GM19372 (cell line): Measurements from ENCODE around the gene PPP4R4.
"Not testable (repeated sequence)": the region's sequence is repeated elsewhere in the genome, so short reads cannot be mapped to it uniquely, and the experiment has no call there.

Experiments used
- ATAC-seq: cut with Tn5 transposase; IDR thresholded peaks from one replicate; pipeline ENCODE4 v1.9.1; 2021; ENCODE audit warnings: mild to moderate bottlenecking, low read depth, moderate library complexity; ENCODE audit not compliant: unreplicated experiment

Gene PPP4R4

DNA sequence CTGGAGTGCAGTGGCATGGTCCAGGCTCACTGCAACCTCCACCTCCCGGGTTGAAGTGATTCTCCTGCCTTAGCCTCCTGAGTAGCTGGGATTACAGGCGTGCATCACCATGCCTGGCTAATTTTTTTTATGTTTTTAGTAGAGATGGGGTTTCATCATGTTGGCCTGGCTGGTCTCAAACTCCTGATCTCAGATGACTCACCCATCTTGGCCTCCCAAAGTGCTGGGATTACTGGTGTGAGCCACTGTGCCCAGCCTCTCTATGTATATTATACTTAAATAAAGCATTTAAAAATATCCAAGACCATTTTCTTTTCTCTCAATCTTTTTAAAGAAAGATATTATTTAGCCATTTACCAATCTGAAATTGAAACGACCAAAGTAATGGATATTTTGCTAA lies 90.1 kb downstream of the PPP4R4 start:
- not testable (repeated sequence) for ATAC-seq

DNA sequence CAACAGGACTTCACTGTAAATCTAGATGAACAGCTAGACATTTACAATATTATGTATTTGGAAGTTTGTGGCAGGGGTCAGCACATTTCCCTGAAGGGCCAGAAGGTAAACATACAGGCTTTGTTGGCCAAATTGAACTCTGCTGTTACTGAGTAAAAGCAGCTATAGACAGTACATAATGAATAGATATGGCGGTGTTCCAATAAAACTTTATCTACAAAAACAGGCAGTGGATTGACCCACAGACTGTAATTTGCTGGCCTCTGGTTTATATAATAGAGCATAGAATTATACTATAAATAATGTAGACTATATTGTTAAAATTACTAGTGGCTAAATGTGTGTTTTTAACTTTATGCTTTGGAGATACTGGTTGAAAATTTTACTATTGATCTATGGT lies 93.2 kb downstream of the PPP4R4 start:
- no peak for ATAC-seq

DNA sequence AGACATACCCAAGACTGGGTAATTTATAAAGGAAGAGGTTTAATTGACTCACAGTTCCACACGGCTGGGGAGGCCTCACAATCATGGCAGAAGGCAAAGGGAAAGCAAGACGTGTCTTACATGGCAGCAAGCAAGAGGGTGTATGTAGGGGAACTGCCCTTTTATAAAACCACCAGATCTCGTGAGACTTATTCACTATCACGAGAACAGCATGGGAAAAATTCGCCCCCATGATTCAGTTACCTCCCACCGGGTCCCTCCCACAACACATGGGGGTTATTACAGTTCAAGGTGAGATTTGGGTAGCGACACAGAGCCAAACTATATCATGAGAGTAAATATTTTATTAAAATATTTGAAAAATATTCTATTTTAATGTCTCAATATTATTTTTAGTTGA lies 94.5 kb downstream of the PPP4R4 start:
- ATAC-seq: not testable (repeated sequence)

DNA sequence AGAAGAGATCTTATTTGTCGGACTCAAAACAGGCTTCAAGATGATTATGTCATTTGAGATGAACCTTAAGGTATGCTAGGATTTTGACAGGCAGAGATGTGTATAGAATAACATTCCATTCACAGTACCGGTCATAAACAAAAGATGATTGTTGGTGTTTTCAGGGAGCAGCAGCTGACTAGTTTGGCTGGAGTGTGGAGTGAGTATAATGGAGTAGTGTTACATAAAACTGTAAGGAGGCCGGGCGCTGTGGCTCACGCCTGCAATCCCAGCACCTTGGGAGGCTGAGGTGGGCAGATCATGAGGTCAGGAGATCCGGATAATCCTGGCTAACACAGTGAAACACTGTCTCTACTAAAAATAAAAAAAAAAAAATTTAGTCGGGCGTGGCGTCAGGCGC lies 95.0 kb downstream of the PPP4R4 start:
- no peak for ATAC-seq

DNA sequence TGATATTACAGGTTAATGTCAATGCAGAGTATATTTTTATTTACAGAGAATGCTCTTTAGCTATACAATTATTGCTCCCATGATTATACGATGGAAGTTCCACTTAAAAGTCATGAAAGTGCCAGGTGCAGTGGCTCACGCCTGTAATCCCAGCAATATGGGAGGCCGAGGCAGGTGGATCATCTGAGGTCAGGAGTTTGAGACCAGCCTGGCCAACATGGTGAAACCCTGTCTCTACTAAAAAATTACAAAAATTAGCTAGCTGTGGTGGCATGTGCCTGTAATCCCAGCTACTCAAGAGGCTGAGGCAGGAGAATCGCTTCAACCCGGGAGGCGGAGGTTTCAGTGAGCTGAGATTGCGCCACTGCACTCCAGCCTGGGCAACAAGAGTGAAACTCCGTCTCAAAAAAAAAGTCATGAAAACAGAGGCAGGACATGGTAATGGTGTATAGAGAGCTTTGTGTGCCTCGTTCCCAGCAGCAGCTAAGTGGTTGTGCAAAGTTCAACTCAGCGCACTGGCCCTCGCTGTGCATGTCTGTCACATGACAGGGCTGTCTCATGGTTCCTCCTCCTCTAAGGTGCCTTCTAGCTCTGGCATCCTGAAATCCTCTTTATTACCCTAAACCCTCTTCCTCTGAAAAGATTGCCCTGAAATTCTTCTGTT lies 102.9 kb downstream of the PPP4R4 start:
- ATAC-seq: not testable (repeated sequence)

DNA sequence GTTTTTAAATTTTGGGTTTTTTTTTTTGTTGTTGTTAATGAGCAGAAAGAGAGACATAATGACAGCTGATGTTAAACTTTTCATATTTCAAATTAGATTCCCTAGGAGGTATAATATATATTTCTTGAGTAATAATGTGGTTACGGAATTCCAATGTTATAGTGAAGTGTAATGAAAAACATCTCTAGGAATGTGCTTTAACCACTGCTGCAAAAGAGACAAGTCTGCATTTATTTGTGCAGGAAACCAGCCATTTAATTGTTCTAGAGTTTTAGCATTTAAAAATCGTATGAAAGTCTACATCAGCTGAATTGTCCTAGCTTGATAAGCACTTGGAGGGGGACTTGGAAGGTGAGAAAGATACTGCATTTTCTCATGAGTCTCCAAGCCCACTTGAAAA lies 104.6 kb downstream of the PPP4R4 start:
- ATAC-seq: no peak

DNA sequence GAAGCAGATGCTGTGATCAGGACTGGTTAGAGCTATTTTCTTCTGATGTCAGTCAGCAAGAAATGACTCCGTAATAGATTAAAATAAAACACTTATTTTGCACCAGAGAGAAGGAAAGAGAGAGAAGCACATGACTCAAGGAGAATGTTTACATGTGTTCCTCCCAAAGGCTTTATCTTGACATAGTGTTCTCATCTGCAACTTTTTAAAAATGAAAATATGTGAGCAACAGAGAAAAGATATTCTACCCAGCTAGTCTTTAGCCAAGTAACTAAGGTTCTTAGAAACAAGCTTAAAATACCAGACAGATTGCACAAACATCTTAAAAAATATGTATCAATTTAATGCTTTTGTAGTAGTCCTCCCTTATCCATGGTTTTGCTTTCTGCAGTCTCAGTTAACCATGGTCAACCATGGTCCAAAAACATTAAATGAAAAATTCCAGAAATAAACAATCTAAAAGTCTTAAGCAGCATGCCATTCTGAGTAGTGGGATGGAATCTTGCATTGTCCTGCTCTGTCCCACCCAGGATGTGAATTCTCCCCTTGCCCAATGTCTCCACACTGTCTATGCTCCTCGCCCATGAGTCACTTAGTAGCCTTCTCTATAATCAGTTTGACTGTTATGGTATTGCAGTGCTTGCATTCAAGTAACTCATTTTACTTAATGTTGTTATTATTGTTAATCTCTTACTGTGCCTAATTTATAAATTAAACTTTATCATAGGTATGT lies 109.0 kb downstream of the PPP4R4 start:
- no peak for ATAC-seq

DNA sequence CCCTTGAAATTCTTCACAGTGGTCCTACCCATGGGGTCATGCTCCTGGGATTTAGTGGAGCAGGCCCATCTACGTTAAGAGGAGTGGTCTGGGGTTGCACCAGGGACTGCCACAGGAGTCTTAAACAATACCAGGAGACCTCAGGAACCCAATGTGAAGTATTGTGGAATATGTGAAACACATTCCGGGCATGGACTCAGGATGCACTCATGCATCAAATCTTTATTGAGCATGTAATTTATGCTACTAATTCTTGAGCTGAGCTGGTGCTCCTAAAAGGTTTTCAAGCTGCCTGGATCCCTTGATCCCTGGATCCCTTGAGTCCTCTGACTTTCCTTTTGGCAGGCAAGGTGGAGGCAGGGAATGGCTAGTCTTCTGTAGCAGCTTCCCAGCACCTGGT lies 110.1 kb downstream of the PPP4R4 start:
- ATAC-seq: no peak

DNA sequence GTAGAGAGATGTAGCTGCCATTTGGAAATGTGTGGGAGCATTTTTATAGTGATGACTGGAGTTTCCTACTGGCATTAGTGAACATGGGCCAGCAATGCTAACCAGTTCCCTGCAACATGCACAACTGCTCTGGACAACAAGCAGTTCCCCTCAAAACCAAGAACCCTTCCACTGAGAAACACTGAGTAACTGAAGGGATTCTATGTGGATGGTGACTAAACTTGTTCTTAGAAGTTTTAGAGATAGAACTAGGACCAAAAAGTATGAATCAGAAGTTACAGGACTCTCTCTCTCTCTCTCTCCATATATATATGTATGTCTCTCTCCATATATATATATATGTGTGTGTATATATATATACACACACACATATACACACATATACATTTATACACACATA lies 111.0 kb downstream of the PPP4R4 start:
- no peak for ATAC-seq

DNA sequence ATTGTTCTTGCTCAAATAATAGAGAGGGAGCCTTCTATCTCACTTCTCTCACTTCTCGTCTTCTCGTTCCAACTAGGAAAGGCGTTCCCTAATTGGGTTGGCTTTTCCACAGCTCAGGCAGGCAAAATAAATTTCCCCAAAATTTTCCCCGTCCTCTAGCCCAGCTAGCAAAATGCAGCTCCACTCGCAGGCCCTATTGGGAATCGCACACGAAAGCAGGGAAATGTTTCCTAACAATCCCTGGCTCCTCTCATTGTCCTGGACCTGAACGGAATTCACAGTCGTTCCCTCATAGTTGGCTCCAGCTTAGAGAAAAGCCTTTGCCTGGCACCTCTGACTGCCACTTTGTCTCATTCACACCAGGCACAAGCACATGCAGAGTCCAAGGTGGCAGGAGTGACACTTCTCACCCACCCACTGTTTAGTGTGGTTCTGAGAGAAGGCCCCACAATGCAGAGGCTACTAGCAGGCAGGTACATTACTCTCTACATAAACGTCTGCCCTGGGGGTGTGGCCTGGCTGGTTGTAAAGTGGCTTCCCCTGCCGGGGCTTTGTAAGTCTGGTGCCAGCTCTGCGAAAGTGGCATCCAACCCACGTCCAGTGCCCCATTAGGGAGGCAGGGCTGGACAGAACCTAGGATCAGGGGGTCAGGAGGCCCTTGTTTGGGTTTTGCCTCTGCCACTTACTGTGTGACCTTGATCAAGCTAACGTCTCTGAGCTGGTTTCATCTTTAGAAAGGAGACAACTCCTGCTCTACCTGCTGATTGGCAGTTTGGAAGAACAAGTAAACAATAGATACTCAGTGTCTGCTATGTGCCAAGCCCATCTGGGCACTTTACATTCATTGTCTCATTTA lies 114.7 kb downstream of the PPP4R4 start:
- ATAC-seq: no peak

DNA sequence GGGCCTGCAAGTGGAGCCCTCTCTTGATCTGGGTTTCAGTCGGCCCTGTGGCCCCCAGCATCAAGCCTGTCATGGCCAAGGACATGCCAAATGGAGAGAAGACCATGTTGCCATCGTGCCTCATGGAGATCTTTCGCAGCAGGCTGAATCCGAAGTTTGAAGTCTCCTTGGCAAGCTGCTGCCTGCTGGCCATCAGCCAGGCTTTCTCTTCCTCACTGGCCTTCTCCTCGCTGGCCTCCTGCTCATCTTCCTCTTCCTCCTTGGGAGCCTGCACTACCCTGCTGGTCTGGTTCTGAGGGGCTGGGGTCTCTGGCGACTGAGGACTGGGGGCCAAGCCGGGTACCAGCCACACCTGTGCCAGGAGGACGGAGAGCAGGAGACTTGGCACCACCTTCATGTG lies 116.1 kb downstream of the PPP4R4 start:
- ATAC-seq: no peak

DNA sequence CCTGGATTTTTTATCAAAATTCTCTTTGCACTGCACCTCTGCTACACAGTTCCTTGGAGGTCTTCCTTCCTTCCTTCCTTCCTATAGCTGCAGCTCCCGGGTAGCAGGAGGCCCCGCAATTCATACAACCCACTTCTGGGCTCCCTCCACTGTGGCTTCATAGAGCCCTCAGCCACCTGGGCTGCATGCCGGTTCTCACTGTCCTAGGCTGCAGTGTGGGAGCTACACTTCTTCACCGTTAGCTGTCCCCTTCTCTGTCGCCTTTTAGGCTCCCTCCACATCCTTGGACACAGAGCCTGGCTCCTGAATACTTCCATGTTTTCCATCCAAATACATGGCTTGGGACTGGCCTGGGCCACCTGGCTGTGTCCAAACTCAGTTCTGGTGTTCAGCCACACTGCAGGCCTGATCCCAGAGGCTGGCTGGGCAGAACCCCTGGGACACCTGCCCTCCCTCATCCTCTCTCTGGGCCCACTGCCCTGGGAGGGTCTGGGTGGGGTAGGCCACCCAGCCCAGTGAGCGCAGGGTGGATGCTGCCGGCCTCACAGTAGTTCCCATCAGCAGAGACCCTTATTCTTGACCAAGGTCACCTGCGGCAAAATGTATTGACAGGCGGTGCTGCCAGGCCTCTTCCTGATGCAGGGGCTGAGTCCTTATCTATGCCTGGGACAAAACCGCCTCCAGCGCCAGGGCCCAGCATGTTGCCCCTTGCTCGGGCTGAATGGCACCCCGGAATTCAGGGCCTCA lies 117.2 kb downstream of the PPP4R4 start:
- ATAC-seq: no peak

DNA sequence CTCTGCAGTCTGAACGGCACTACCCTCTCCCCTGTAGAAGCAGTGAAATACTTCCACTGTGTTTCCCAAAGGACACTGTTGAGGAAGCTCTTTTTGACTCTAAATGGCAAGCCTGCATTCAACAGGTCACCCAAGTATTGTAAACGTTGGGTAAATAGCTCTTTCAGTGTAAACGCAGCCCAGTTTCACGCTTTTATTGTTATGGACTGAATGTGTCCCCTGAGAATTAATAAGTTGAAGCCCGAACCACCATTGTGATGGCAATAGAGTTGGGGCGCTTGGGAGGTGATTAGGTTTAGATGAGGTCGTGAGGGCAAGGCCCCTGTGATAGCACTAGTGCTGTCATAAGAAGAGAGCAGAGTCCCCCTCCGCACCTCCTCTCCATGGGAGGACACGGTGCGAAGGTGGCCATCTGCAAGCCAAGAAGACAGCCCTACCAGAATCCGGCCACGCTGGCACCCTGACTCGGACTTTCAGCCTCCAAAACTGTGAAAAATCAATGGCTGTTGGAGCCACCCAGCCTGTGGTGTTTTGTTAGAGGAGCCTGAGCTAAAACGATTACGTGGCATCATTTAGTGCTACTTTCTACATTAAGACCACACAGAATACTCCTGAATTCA lies 117.9 kb downstream of the PPP4R4 start:
- no peak for ATAC-seq

DNA sequence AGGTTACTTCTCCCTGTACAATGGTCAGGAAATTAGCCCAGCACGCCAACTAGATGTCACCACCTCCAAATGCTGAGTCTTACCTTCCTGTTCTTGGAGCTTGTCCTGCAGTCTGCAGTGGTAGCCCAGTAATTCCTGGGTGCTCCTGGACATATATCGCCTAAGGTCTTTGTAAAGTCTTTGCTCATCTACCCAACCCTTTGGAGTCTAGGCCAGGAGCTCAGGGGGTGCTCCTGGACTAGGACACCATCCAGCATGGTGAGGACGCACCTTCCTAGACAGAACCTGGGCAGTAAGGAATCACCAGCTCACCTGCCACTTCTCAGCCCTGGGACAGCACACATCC lies 118.4 kb downstream of the PPP4R4 start:
- no peak for ATAC-seq

DNA sequence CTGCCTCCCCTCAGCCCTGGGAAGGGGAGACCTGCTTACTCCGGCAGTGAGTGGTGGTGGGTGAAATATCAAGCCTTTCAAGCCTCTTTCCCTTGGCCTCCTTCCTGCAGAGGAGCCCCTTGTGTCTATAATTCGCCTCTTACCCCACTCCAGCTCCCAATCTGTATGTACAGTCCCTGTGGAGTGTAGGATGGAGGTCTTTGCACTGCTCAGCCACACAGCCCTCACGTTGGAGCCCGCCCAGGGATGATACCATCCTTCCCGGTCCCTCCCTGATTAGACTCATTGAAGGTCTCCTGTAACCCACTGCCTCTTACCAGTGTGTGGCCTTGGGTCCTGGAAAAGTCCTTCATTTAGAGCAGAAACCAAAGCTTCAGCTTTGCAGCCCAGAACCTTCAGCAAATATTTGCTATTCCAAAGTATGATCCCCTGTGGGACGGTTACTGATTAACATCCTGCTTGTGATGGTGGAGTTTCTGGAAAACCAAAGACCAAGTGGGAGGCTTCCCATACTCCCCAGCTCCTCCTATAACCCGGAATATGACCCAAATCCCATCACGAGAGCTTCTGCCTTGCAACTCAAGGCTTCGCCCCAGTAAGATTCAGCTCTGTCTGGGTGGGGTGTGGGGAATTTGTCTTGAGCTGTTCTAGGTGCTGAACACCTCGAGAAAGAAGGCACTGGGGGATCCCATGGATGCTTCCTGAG lies 118.9 kb downstream of the PPP4R4 start, which contains the start of gene SERPINA10:
TSS of gene SERPINA10 (minus strand) at position 397 of the 706 bp plus-strand sequence. CDS start 2,675 bp downstream, outside the sequence.
- no peak for ATAC-seq

DNA sequence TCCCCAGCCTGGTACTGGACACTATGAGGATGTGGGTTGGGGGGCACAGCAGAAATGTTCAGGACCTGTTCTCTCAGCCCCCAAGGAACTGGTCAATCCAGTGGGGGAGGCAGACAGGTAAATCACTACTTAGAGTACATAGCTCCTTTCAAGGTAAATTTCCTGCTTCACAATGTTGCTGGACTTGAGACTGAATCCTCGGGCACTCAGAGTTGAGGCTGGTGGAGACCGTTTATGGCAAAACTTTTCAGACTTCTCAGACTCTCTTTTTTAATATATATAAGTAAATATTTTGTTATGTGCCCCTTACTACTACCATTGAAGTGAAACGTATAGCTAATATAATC lies 119.4 kb downstream of the PPP4R4 start:
- ATAC-seq: no peak

DNA sequence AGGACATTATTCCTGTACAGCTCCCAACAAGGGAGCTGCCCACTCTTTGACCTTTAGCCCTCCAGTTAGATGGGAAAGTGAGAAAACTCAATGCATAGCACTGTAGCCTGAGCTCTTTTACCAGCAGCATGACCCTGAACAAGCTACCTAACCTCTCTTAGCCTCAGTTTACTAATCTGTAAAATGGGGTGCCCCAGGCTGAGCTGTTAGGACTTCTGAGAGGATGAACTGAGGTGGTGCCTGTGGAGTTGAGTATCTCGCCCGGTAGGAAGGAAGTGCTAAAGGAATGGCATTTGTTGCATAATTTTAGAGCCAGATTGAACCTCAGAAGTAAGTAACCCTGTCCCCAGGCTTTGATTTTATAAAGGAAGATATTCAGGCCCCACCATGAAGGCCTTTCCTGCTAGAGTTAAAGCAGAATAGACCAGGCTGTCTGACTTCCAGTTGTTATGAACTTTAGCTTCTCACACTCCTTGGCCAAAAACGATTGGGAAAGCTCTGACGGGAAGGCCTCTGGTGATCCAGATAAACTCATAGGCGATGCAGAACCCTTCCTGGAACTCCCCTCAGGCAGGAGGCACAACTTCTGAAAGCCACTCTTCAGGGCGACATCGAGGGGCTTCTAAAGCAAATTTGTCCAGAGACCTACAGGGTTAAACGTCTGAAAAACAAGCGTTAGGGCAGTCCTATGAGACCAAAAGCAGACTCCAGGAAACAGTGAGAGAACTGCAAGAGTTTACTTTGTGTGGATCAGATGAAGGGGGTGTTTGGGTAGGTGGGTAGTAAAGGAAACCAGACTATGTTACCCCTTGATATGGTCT lies 121.4 kb downstream of the PPP4R4 start:
- ATAC-seq: no peak

DNA sequence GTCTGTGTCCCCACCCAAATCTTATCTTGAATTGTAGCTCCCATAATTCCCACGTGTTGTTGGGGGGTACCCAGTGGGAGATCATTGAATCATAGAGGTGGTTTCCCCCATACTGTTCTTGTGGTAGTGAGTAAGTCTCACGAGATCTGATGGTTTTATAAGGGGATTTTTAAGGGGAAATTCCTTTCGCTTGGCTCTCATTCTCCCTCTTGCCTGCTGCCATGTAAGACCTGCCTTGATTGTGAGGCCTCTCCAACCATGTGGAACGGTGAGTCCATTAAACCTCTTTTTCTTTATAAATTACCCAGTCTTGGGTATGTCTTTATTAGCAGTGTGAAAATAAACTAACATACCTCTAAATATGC lies 122.0 kb downstream of the PPP4R4 start:
- not testable (repeated sequence) for ATAC-seq

DNA sequence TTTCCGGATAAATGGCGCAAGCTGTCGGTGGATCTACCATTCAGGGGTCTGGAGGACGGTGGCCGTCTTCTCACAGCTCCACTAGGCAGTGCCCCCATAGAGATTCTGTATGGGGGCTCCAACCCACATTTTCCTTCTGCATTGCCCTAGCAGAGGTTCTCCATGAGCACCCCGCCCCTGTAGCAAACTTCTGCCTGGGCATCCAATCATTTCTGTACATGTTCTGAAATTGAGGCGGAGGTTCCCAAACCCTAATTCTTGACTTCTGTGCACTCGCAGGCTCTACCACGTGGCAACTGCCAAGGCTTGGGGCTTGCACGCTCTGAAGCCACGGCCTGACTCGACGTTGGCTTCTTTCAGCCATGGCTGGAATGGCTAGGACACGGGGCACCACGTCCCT lies 124.0 kb downstream of the PPP4R4 start:
- no peak for ATAC-seq
